Gastroesophageal sphincter (tissue), 4 donors: ENCODE results near the gene PNMA6E. TPM values are rescaled to one million over a fixed set of nuclear protein-coding genes. Genes with fewer than 3 reads are reported as not detected.

Experiments used
- ATAC-seq: fragments of 150-250 bp; one replicate; pipeline ENCODE4 v1.9.1; 2016; ENCODE audit warnings: mild to moderate bottlenecking, moderate library complexity
- H3K27ac ChIP-seq, 4 donors: fragments of 200-600 bp; sonication (generic) in 3 of 4; 1 replicate in 3 of 4; 2 replicates in 1 of 4; pipeline ENCODE4 v1.5.1; 2016 to 2019
- H3K27me3 ChIP-seq: fragments of 200-600 bp; sonication (generic); one replicate; pipeline ENCODE4 v1.5.1; 2019
- H3K36me3 ChIP-seq, 2 donors: fragments of 200-600 bp; sonication (generic); one replicate each; pipeline ENCODE4 v1.5.1; 2019; ENCODE audit warnings: control low read depth in 1 of 2
- H3K4me1 ChIP-seq, 3 donors: fragments of 200-600 bp; sonication (generic); 1 replicate in 2 of 3; 2 replicates in 1 of 3; pipeline ENCODE4 v1.5.1; 2016 to 2019; ENCODE audit warnings: control low read depth in 2 of 3
- H3K4me3 ChIP-seq, 2 donors: fragments of 200-600 bp; sonication (generic); one replicate each; pipeline ENCODE4 v1.5.1; 2019; ENCODE audit warnings: mild to moderate bottlenecking in 1 of 2, moderate library complexity in 1 of 2
- H3K9me3 ChIP-seq, 3 donors: fragments of 200-600 bp; sonication (generic); one replicate each; pipeline ENCODE4 v1.5.1; 2017 to 2019; ENCODE audit warnings: control low read depth in 2 of 3
- CTCF ChIP-seq, 4 experiments: fragments of 200-600 bp in 2 of 4; fragments of 450-650 bp in 2 of 4; sonication (generic) in 1 of 4; IDR thresholded peaks; one replicate each; pipeline ENCODE4 v1.5.1; 2017 to 2019; ENCODE audit warnings: antibody characterized with exemption in 4 of 4, mild to moderate bottlenecking in 2 of 4, moderate library complexity in 2 of 4
- EP300 ChIP-seq: sonication (generic); formaldehyde crosslinking; IDR thresholded peaks from one replicate; pipeline ENCODE4 v1.6.1; 2017; ENCODE audit warnings: antibody characterized with exemption, mild to moderate bottlenecking
- POLR2A ChIP-seq, 2 donors: fragments of 450-650 bp; IDR thresholded peaks; one replicate each; pipeline ENCODE4 v1.6.1; 2017; ENCODE audit warnings: antibody characterized with exemption in 2 of 2, mild to moderate bottlenecking in 2 of 2, moderate library complexity in 1 of 2
- POLR2AphosphoS5 ChIP-seq: sonication (generic); formaldehyde crosslinking; IDR thresholded peaks from one replicate; pipeline ENCODE4 v1.6.1; 2017; ENCODE audit warnings: antibody characterized with exemption
- WGBS, 2 donors: methylation state at CpG; one replicate each; pipeline ENCODE4 v1.1.5; 2018; ENCODE audit warnings: low coverage in 1 of 2; 5-methylcytosine and 5-hydroxymethylcytosine counted together
- total RNA-seq, 4 donors: library from RNA; depleted of rRNA; stranded (reverse); fragments of >200 nt; gene quantifications; one replicate each; pipeline ENCODE4 v1.1.0, GENCODE V29; 2016

Gene PNMA6E
- total RNA-seq, 4 donors from 2014 or later, result not detected

- no peak overlapping the region for H3K27ac ChIP-seq
- TF ChIP-seq EP300 (no peak), CTCF (IDR thresholded peaks at IDR 0.05) (peak in 1 of 4 experiments; percentile 19)
- no peaks in the 10 kb centered on the region for H3K36me3 ChIP-seq
- H3K9me3 ChIP-seq, result no peaks in the 10 kb centered on the region
- no peak for ATAC-seq
- 38 to 62% methylated on average over 3 to 7 of the region's 8 CpGs for WGBS, 2 donors
- H3K27me3 ChIP-seq, result peaks cover 11% of the 10 kb centered on the region
- H3K4me1 ChIP-seq, result no peaks in the 10 kb centered on the region
- no peak overlapping the region for H3K4me3 ChIP-seq
Observed at GRCh38 chrX:153438532-153438931, 37.4 kb upstream of the PNMA6E start.

- H3K4me3 ChIP-seq, result no peak overlapping the region
- H3K9me3 ChIP-seq, result no peaks in the 10 kb centered on the region
- no peaks in the 10 kb centered on the region for H3K36me3 ChIP-seq
- 44 to 67% methylated on average over 3 of the region's 3 CpGs for WGBS, 2 donors
- TF ChIP-seq POLR2AphosphoS5, result no peak
- TF ChIP-seq EP300, result no peak
- no peak for TF ChIP-seq CTCF (IDR thresholded peaks at IDR 0.05)
- TF ChIP-seq POLR2A (IDR thresholded peaks at IDR 0.05), result no peak
- peaks cover 7% of the 10 kb centered on the region for H3K27me3 ChIP-seq
- ATAC-seq, result no peak
- no peak overlapping the region for H3K27ac ChIP-seq
- no peaks in the 10 kb centered on the region for H3K4me1 ChIP-seq
Observed at GRCh38 chrX:153435845-153436244, 34.7 kb upstream of the PNMA6E start.

GRCh38 chrX:153434801-153435200 lies 33.7 kb upstream of the PNMA6E start:
- no peaks in the 10 kb centered on the region for H3K4me1 ChIP-seq
- ATAC-seq, result no peak
- no peak for TF ChIP-seq POLR2A (IDR thresholded peaks at IDR 0.05)
- TF ChIP-seq EP300, result no peak
- no peak for TF ChIP-seq CTCF (IDR thresholded peaks at IDR 0.05)
- TF ChIP-seq POLR2AphosphoS5, result no peak
- WGBS, 2 donors, result no CpG with 5 or more reads among the region's 8 CpGs
- no peak overlapping the region for H3K27ac ChIP-seq
- peaks cover 5% of the 10 kb centered on the region for H3K27me3 ChIP-seq
- no peak overlapping the region for H3K4me3 ChIP-seq
- H3K9me3 ChIP-seq, result no peaks in the 10 kb centered on the region
- no peaks in the 10 kb centered on the region for H3K36me3 ChIP-seq

GRCh38 chrX:153433781-153434285 lies 32.7 kb upstream of the PNMA6E start:
- no peak for ATAC-seq
- no peaks in the 10 kb centered on the region for H3K36me3 ChIP-seq
- no peaks in the 10 kb centered on the region for H3K4me1 ChIP-seq
- no peaks in the 10 kb centered on the region for H3K27me3 ChIP-seq
- WGBS, 2 donors, result no CpG with 5 or more reads among the region's 17 CpGs
- no peaks in the 10 kb centered on the region for H3K9me3 ChIP-seq
- TF ChIP-seq POLR2AphosphoS5, result no peak
- no peak for TF ChIP-seq POLR2A (IDR thresholded peaks at IDR 0.05)
- TF ChIP-seq EP300, result no peak
- TF ChIP-seq CTCF (IDR thresholded peaks at IDR 0.05), result no peak
- H3K27ac ChIP-seq, result no peak overlapping the region
- no peak overlapping the region for H3K4me3 ChIP-seq

GRCh38 chrX:153433161-153433680 lies 32.1 kb upstream of the PNMA6E start:
- ATAC-seq, result no peak
- Histone ChIP-seq H3K27ac (no peak overlapping the region), H3K27me3 (no peaks in the 10 kb centered on the region), H3K36me3 (no peaks in the 10 kb centered on the region), H3K4me1 (no peaks in the 10 kb centered on the region), H3K4me3 (no peak overlapping the region), H3K9me3 (no peaks in the 10 kb centered on the region)
- TF ChIP-seq EP300 (no peak), POLR2A (IDR thresholded peaks at IDR 0.05) (no peak), POLR2AphosphoS5 (no peak), CTCF (IDR thresholded peaks at IDR 0.05) (no peak)
- WGBS, 2 donors, result 83% methylated on average over 2 of the region's 12 CpGs; no CpG with 5 or more reads in 1 of the 2 donors
